ENCODE data around the gene TMEM108. TPM values are rescaled to one million over a fixed set of nuclear protein-coding genes. Genes with fewer than 3 reads are reported as not detected.
A peak's percentile ranks its signal among the peaks of the same experiment; 100 is the strongest.

TMEM108 gene
- total RNA-seq, 1 donor from 2014 or later = not detected

GRCh38 chr3:133301194-133301593 lies 263.0 kb downstream of the TMEM108 start:
- DNase-seq = no peak
- intact Hi-C loops (cut with micrococcal nuclease) = no loop called here
- H3K4me1 Mint-ChIP-seq = no peaks in the 10 kb centered on the region
- H3K27me3 Mint-ChIP-seq = no peaks in the 10 kb centered on the region
- H3K9me3 Mint-ChIP-seq = no peaks in the 10 kb centered on the region
- H3K4me3 Mint-ChIP-seq = no peak overlapping the region
- H3K36me3 Mint-ChIP-seq (ENCODE audit: low read depth) = no peaks in the 10 kb centered on the region
- H3K27ac Mint-ChIP-seq = no peak overlapping the region

DNA sequence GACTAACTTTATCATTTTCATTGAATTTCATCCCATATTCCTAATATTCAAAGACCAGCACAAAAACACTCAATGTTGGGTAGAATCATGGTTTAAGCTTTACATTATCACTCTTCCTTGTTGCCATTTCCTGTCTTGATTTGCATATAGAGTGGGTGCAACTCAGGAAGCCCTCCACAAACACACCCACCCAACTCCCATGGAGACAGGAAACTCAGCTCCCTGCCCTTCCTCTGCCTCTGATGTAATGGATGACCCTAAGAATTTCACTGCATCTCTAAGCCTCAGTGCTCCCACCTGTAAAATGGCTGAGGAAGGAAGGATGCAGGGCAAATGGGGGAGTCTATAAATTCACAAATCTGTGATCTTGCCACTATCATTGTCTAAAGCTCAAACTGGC lies 263.5 kb downstream of the TMEM108 start:
- no peaks in the 10 kb centered on the region for H3K27me3 Mint-ChIP-seq
- no peaks in the 10 kb centered on the region for H3K9me3 Mint-ChIP-seq
- H3K27ac Mint-ChIP-seq = no peak overlapping the region
- H3K36me3 Mint-ChIP-seq (ENCODE audit: low read depth) = no peaks in the 10 kb centered on the region
- DNase-seq = no peak
- H3K4me1 Mint-ChIP-seq = no peaks in the 10 kb centered on the region
- no peak overlapping the region for H3K4me3 Mint-ChIP-seq
- intact Hi-C loops (cut with micrococcal nuclease) = no loop called here

DNA sequence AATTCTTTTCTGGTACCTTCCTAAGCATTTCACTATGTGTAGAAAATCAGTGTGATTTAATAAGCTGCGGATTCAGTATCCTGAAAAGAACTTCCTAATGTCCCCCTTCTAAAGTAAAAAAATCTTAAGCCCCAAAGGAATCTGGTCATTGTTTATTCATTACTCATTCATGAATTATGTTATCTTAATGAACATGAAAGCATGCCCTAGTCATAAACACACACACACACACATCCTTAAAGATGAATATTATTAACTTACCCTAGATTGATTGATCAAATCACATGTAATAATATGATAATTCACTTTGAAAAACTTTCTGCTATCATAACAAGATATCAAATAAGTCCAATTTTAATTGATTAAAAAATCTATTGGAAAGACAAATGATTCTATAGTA lies 265.2 kb downstream of the TMEM108 start:
- intact Hi-C loops (cut with micrococcal nuclease) = no loop called here
- no peak overlapping the region for H3K27ac Mint-ChIP-seq
- H3K9me3 Mint-ChIP-seq = peaks cover 4% of the 10 kb centered on the region
- no peaks in the 10 kb centered on the region for H3K27me3 Mint-ChIP-seq
- H3K4me1 Mint-ChIP-seq = no peaks in the 10 kb centered on the region
- no peak overlapping the region for H3K4me3 Mint-ChIP-seq
- no peak for DNase-seq
- no peaks in the 10 kb centered on the region for H3K36me3 Mint-ChIP-seq (ENCODE audit: low read depth)

DNA sequence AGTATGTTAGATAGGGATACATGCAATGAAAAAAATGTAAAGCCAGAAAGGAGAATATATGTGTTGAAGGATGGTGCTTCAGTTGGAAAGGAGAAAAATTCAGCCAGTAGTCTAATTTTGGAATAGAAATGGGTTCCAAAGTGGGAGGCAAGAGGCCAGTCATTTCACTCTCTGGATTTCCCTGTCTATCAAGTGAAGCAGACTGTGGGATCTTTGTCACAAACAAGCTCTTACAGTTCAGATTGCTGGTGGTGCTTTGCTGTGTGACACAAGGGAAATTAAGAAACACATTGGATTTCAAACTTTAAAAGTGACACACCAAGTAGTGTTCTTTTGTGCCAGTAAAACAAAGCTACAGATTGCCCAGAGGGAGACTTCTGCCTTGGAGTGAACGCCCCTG lies 279.7 kb downstream of the TMEM108 start:
- Mint-ChIP-seq H3K4me3 (no peak overlapping the region), H3K4me1 (no peaks in the 10 kb centered on the region), H3K27ac (no peak overlapping the region), H3K36me3 (ENCODE audit: low read depth) (no peaks in the 10 kb centered on the region), H3K27me3 (peaks cover 4% of the 10 kb centered on the region), H3K9me3 (peaks cover 2% of the 10 kb centered on the region)
- DNase-seq = no peak
- intact Hi-C loops (cut with micrococcal nuclease) = no loop called here

DNA sequence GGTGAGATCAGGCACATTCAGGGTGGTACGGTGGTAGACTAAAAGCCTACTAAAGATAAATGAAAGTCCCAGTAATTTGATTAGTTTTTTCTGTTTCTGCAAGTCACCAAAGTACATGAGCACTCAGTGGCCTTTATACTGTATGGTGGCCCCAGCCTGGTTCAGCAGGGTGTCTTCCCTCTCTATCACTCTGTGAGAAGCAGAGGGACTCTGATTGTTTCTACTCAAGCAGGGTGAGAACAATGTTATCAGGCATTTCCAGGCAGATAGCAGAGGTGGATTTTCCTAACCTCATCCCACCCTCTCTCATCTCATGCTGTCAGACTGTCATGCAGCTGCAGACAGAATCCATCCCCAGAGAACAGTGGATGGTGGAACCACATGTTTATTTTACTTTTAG lies 290.2 kb downstream of the TMEM108 start:
- H3K27ac Mint-ChIP-seq = no peak overlapping the region
- no peaks in the 10 kb centered on the region for H3K4me1 Mint-ChIP-seq
- H3K27me3 Mint-ChIP-seq = peaks cover 2% of the 10 kb centered on the region
- peaks cover under 1% of the 10 kb centered on the region for H3K9me3 Mint-ChIP-seq
- no peak overlapping the region for H3K4me3 Mint-ChIP-seq
- intact Hi-C loops (cut with micrococcal nuclease) = no loop called here
- no peak for DNase-seq
- H3K36me3 Mint-ChIP-seq (ENCODE audit: low read depth) = no peaks in the 10 kb centered on the region

DNA sequence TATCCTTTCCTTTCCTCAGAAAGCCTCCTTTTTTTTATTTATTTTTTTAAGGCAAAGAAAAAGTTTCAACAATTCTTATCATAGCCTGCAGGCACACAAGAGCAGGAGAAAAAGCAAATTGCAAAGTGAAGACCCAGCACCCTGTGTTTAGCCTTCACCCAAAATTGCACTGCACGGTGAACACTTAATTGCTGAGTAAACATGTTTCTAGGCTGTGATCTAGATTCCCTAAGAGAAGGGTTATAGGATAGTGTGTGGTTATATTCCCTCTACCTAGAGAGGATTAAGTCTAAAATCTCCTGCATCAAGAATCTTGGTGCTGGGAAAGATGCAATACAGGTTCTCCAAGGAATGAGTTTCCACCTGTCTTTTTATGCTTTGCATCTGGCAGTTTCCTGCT lies 291.4 kb downstream of the TMEM108 start:
- H3K27ac Mint-ChIP-seq = no peak overlapping the region
- H3K4me1 Mint-ChIP-seq = no peaks in the 10 kb centered on the region
- H3K9me3 Mint-ChIP-seq = no peaks in the 10 kb centered on the region
- no peak overlapping the region for H3K4me3 Mint-ChIP-seq
- H3K27me3 Mint-ChIP-seq = peaks cover 4% of the 10 kb centered on the region
- intact Hi-C loops (cut with micrococcal nuclease) = no loop called here
- no peaks in the 10 kb centered on the region for H3K36me3 Mint-ChIP-seq (ENCODE audit: low read depth)
- no peak for DNase-seq

GRCh38 chr3:133330065-133330464 lies 291.9 kb downstream of the TMEM108 start:
- Mint-ChIP-seq H3K9me3 (no peaks in the 10 kb centered on the region), H3K27ac (no peak overlapping the region), H3K4me3 (no peak overlapping the region), H3K27me3 (peaks cover 4% of the 10 kb centered on the region), H3K4me1 (no peaks in the 10 kb centered on the region), H3K36me3 (ENCODE audit: low read depth) (no peaks in the 10 kb centered on the region)
- intact Hi-C loops (cut with micrococcal nuclease) = no loop called here
- no peak for DNase-seq

DNA sequence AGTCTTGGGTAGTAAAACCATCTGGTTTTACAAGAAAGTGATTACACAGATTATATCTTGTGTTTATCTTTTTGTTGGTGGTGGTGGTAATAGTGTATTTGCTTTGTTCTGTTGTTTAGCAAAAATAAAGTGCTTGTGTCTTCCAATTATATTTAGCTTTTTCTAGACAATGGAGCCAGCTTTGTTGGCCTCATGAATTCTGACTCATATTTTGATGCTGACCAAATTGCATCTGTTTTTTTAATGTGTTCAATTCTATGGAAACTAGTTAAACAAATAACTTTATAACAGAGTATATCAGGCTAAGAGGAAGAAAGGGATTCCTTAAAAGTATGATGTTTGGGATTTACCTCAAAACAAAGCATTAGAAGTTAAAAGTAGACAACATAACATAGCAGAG lies 292.3 kb downstream of the TMEM108 start:
- Mint-ChIP-seq H3K36me3 (ENCODE audit: low read depth) (no peaks in the 10 kb centered on the region), H3K4me3 (no peak overlapping the region), H3K27ac (no peak overlapping the region), H3K4me1 (no peaks in the 10 kb centered on the region), H3K9me3 (no peaks in the 10 kb centered on the region), H3K27me3 (peaks cover 4% of the 10 kb centered on the region)
- no peak for DNase-seq
- intact Hi-C loops (cut with micrococcal nuclease) = no loop called here

- intact Hi-C loops (cut with micrococcal nuclease) = no loop called here
- H3K4me1 Mint-ChIP-seq = no peaks in the 10 kb centered on the region
- H3K4me3 Mint-ChIP-seq = no peak overlapping the region
- H3K27me3 Mint-ChIP-seq = peaks cover 14% of the 10 kb centered on the region
- H3K36me3 Mint-ChIP-seq (ENCODE audit: low read depth) = no peaks in the 10 kb centered on the region
- H3K9me3 Mint-ChIP-seq = peaks cover 9% of the 10 kb centered on the region
- H3K27ac Mint-ChIP-seq = no peak overlapping the region
- peak; percentile 22 for DNase-seq
Observed at GRCh38 chr3:133354721-133355120, 316.5 kb downstream of the TMEM108 start.

DNA sequence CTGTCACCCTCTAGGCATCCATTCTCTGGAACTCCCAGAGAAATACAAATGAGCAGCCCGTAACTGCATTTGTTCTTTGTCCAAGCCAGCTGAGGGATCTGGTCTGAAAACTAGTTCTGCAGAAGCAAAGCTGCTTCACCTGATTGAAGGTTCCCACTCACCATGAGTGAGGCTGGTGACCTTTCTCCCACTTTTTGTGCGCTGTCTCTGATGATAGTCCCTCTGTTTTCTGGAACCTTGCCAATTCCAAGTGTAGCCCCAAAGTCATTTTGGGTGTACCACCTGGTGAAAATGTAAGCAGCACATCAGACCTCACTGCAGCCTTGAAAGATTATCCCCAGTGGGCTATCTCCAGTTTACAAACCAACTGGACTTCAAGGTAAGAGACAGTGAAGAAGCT lies 322.3 kb downstream of the TMEM108 start:
- no peaks in the 10 kb centered on the region for H3K36me3 Mint-ChIP-seq (ENCODE audit: low read depth)
- H3K4me1 Mint-ChIP-seq = no peaks in the 10 kb centered on the region
- peak; percentile 30 for DNase-seq
- peaks cover 10% of the 10 kb centered on the region for H3K27me3 Mint-ChIP-seq
- H3K9me3 Mint-ChIP-seq = peaks cover 9% of the 10 kb centered on the region
- H3K4me3 Mint-ChIP-seq = no peak overlapping the region
- H3K27ac Mint-ChIP-seq = no peak overlapping the region
- intact Hi-C loops (cut with micrococcal nuclease) = no loop called here

DNA sequence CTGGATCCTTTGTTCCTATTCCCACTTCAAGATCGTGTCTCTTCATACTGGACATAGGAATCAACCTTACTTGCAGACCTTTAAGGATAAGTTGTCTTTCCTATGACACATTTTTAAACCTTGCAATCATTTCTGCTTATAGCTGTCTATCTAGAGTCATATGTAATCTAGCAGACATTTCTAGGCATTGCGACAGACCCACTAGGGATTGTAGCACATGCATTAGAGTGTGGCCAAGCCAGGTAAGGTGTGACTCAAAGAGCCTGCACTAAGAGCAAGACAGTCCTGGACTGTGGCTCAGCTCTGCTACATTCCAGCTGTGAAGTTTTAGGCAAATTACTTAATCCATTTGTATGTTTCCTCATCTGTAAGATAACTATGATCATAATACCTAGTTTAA lies 322.8 kb downstream of the TMEM108 start:
- intact Hi-C loops (cut with micrococcal nuclease) = no loop called here
- DNase-seq = peak; percentile 17
- Mint-ChIP-seq H3K27me3 (peaks cover 12% of the 10 kb centered on the region), H3K4me1 (no peaks in the 10 kb centered on the region), H3K36me3 (ENCODE audit: low read depth) (no peaks in the 10 kb centered on the region), H3K4me3 (no peak overlapping the region), H3K27ac (no peak overlapping the region), H3K9me3 (peaks cover 8% of the 10 kb centered on the region)

GRCh38 chr3:133361435-133361834 lies 323.2 kb downstream of the TMEM108 start:
- H3K4me3 Mint-ChIP-seq = no peak overlapping the region
- H3K36me3 Mint-ChIP-seq (ENCODE audit: low read depth) = no peaks in the 10 kb centered on the region
- peak; percentile 40 for DNase-seq
- no peaks in the 10 kb centered on the region for H3K4me1 Mint-ChIP-seq
- peaks cover 9% of the 10 kb centered on the region for H3K27me3 Mint-ChIP-seq
- peaks cover 4% of the 10 kb centered on the region for H3K9me3 Mint-ChIP-seq
- intact Hi-C loops (cut with micrococcal nuclease) = no loop called here
- H3K27ac Mint-ChIP-seq = no peak overlapping the region

DNA sequence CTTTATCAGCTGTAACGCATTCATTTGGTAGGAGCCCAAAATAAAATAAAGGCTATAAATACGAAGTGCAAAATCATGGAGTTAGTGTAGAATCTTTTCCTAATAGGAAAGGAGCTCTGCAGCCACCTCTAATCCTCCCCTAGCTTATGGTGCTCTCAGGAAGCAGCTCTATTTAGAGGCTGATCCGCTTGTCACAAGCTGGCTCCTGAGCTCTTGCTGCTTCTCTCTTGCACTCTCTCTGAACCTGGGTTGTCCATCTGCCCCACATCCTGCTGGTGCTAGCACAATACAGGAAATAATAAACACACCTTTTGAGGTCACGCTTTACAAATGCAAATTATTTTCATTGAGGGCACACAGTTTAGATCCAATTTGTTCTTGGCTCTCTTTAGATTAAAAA lies 324.3 kb downstream of the TMEM108 start:
- peaks cover 11% of the 10 kb centered on the region for H3K27me3 Mint-ChIP-seq
- H3K4me3 Mint-ChIP-seq = no peak overlapping the region
- DNase-seq = peak; percentile 25

DNA sequence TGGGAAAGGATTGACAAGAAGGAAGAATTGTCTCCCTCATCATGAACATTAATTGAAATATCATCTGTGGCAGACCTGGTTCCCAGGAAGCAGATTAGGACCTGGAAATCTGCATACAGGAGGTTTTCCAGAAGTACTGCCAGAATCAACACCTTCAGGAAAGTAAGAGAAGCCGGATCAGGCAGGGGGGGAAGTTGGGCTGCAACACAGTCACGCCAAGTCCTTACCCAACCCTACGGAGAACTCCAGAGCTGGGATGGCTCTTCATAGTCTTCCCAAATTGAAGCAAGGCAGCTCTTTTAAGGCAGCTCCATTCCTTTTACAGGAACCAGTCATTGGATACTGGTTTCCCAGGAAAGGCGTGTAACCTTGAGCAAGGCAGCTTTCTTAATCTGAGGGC lies 326.5 kb downstream of the TMEM108 start:
- Mint-ChIP-seq H3K27ac (no peak overlapping the region), H3K4me3 (no peak overlapping the region), H3K4me1 (no peaks in the 10 kb centered on the region), H3K9me3 (no peaks in the 10 kb centered on the region), H3K36me3 (ENCODE audit: low read depth) (no peaks in the 10 kb centered on the region), H3K27me3 (peaks cover 8% of the 10 kb centered on the region)
- DNase-seq = no peak
- intact Hi-C loops (cut with micrococcal nuclease) = no loop called here

More for the DNA sequence above, 324.3 kb downstream of the TMEM108 start:
- intact Hi-C loops (cut with micrococcal nuclease) = no loop called here
- Mint-ChIP-seq H3K27ac (no peak overlapping the region), H3K36me3 (ENCODE audit: low read depth) (no peaks in the 10 kb centered on the region), H3K9me3 (no peaks in the 10 kb centered on the region), H3K4me1 (no peaks in the 10 kb centered on the region)

DNA sequence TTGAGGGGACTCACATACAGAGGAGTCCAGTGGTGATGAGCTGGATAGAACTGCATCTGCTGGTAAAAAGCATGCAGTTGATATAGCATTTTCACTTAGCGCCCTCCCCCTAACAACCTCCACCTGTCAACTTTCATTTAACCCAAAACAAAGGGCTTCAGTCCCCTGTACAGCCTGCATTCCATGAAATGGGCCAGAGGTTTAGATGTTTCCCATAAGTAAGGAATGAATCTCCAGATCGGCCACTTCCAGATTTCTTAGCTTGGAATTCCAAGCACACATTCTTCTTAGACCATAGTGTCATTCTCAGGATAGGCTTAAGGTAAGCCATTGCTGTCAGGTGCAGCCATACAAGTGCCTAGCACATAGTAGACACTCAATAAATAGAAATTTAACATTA lies 328.7 kb downstream of the TMEM108 start:
- no peak for DNase-seq
- Mint-ChIP-seq H3K4me3 (no peak overlapping the region), H3K27ac (no peak overlapping the region), H3K4me1 (no peaks in the 10 kb centered on the region), H3K9me3 (no peaks in the 10 kb centered on the region), H3K36me3 (ENCODE audit: low read depth) (no peaks in the 10 kb centered on the region), H3K27me3 (peaks cover 14% of the 10 kb centered on the region)
- intact Hi-C loops (cut with micrococcal nuclease) = no loop called here
